Measurements from ENCODE around the gene ANKRD65.
"Not testable (repeated sequence)": the region's sequence is repeated elsewhere in the genome, so short reads cannot be mapped to it uniquely, and the experiment has no call there.

Gene ANKRD65

DNA sequence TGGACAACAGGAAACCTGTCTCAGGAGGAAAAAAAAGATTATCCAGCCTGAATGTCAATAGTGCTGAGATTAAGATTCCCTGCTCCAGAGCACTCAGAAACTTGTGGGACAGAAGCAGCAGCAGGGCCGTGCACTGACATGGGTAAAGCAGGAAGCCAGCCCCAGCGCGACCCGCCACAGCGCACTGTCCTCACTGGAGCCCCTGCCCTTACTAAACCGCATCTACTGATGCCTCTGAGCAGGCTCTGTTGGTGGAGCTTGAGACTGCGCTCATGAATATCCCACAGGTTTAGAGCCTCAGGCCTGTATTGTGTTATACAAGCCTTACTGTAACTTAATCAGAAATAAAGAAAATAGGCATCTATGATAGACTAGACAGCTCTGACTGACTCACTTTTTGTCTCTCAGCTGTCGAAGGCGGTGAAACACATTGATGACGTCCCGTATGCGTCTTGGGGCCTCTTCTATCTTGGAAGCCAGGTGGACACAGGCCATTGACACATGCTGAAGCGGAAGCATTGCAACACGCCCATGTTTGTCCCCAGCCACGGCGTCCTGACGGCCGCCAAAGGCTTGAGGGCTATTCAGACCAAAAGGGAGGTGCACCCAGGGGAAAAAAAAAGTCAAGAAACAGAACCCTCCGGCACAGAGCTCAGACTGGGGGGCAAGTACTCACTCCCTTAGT is 23.1 kb downstream of the ANKRD65 start:
- no peak for DNase-seq (ENCODE audit: low read depth in 2 of 2)

DNA sequence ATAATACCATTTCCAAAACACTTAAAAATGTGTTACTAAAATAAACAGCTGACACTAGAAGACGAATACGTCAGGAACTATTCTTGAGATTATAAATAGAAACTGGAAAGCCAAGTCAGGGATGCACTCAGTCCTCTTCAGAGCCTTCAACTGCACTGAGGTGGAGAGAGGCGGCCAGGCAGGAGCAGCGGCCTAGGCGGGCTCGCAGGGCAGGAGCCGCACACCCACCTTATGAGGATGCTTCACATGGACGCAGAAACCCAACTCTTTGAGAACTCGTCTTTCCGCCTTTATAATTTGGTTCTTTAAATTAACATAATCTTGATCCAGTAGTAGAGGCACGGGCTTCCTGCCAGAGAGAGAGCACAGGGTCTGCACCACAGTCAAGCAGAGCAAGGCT is 25.9 kb downstream of the ANKRD65 start:
- DNase-seq (ENCODE audit: low read depth in 2 of 2), result no peak

DNA sequence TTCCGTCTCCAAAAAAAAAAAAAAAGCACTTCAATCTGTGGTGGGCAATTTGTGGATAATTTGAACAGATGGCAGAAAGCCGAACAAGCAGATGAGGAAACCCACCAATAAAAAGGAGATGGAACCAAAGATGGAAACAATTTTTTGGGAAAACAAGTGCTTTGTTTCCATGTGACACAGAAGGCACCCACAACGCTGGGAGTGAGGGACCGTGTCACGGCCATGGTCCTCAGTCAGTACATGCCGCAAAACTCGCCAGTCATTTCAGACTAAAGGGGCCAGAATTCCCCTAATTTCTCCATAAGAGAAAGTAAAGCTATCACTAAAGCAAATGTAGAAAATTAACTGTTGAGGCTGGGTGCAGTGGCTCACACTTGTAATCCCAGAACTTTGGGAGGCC is 27.0 kb downstream of the ANKRD65 start:
- no peak for DNase-seq (ENCODE audit: low read depth in 2 of 2)

DNA sequence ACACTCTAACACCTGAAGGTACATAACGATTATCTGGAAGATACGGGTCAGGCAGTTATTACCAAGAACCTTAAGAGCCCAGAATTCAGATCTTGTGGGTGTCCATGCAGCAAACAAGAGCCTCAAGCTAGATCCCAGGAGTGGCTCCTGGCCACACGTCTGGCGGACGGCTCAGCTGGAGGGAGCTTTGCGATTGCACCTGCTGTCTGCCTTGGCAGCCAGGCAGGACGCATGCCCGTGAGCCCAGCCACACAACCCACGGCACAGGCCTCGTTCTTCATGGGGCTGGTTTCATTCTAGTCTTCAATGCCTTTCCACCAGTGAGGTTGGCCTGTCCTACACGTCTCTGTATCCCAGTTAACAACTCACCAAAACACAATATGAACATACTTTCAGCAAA is 27.6 kb downstream of the ANKRD65 start:
- no peak for DNase-seq (ENCODE audit: low read depth in 2 of 2)

DNA sequence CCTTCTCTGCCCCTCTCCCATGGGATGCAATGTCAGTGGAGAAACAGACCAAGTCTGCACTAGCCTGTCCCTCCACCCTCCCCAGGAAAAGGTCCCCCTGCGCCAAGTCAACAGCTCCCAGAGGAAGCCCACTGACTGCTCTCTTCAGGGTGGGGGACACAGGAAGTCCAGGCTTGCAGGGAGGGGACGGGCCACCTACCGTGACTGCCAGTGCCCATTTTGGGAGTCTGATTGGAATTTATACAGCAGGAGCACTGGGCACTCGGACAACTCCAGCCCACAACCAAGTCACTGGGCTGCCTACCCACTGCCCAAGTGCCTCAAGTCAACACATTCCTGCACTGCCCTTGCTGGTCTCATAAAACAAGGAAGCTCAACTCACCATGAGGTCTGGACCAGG is 28.1 kb downstream of the ANKRD65 start:
- DNase-seq (ENCODE audit: low read depth in 2 of 2), result no peak

DNA sequence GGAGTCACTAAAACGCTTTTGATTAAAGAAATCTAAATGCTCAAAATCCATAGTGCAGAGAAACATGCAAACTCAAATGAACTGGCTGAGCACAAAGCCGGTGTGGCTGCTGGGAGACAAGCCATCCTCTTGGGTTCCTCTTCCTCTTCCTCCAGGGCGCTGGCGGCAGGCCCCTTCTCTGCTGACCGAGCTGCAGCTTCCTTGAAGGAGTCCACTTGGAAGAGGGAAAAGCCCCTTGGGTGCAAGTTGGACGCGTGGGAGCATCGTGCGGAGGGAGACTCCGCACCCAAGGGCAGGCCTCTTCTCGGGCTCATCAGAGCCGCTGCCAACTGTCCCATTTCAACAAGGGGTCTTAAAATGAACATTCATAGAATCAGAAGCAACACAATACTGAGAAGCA is 29.9 kb downstream of the ANKRD65 start:
- no peak for DNase-seq (ENCODE audit: low read depth in 2 of 2)

DNA sequence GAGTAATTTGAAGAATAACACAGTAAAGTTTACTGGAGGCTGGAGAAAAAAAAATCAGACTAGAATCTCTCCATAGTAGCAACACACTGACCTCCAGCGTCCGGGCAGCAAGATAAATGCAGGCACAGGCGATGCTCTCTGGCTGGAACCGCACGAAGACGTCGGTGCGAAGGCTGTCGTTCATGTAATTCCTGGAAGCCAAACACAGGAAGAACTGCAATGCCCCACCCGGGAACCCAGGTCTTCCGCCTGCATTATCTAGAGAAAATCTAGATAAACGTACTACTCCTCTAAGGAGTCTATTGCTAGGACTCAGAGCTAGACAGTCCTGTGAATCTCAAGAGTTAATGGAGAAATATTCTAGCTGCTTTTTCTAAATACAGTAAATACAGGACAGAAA is 30.4 kb downstream of the ANKRD65 start:
- no peak for DNase-seq (ENCODE audit: low read depth in 2 of 2)

DNA sequence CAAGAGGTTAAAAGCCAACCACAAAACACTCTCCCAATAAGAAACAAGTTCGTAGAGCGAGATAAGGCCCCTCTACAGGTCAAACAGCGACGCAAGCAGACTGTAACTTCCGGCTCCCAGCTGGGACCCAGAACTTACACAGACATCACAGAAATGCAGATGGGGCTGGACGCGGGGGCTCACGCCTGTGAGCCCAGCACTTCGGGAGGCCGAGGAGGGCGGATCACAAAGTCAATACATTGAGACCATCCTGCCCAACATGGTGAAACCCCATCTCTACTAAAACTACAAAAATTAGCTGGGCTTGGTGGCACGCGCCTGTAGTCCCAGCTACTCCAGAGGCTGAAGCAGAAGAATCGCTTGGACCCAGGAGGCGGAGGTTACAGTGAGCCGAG is 33.0 kb downstream of the ANKRD65 start:
- DNase-seq (ENCODE audit: low read depth in 2 of 2), result no peak

DNA sequence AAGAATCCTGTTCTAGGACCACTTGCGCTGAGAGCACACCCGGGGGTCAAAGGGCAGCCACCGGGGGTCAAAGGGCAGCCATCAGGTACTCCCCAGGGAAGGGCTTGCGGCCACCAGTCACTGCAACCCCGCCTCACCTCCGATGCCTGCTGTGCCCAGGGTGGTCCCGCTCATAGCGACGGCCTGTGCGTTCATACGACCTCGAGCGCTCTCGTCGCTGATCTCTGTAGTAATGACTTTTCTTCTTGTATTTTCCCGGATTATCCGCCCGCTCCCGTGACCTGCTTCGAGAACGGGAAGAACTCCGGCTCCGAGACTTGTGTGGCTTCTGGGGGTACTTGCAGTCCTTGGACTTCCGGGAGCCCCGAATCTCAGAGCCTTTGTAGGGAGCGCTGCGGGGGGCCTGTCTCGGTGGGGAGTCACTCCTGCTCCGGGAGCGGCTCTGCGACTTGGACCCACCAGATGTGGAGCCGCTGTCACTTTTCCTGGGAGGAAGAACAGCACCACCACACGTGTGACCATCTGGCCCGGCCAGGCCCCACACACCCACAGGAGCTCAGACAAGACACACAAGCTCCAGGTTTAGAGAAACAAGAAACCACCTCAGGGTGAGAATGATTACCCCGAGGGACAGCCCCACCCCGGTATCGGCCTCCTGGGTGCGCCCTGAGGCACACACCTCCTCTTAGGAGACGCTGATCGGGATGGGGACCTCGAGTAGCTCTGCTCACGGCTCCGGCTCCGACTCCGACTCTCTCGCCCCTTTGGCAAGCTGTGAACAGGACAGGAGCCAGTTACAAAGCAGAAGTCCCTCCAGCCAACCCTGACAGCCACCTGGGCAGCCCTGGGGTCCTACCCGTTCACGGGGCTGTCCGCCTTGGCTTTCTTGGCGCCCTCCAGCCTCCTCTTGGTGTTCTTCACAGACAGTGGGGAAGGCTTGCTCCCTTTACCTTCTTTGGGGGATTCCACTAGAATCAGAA is 33.7 kb downstream of the ANKRD65 start:
- DNase-seq (ENCODE audit: low read depth in 2 of 2), result no peak

DNA sequence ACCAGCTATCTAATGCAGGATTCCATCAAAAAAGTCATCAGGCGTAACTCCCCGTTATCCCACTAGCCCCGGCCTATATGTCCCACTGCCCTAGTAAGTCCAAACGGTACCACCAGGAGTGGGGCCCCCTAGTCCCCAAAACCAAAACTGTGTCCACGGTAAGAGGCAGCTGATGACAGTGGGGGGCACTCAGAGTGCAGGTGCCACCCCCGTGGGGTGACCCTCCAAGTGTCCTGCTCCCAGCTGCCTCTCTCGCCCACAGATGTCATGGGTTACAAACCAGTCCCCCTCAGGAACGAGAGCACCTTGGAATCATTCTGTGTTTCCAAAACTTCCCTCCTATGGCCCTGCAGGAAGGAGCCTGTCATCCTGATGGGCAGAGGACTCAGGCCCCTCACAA is 35.1 kb downstream of the ANKRD65 start:
- no peak for DNase-seq (ENCODE audit: low read depth in 2 of 2)

DNA sequence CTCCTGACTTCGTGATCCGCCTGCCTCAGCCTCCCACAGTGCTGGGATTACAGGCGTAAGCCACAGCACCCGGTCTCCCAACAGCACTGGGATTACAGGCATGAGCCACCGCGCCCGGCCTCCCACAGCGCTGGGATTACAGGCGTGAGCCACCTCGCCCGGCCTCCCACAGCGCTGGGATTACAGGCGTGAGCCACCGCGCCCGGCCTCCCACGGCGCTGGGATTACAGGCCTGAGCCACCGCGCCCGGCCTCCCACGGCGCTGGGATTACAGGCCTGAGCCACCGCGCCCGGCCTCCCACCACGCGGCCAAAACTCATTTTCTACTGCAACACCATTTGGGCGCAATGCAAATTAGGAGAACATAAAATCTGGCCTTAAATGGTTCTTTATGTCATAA is 35.7 kb downstream of the ANKRD65 start:
- DNase-seq (ENCODE audit: low read depth in 2 of 2), result not testable (repeated sequence)

DNA sequence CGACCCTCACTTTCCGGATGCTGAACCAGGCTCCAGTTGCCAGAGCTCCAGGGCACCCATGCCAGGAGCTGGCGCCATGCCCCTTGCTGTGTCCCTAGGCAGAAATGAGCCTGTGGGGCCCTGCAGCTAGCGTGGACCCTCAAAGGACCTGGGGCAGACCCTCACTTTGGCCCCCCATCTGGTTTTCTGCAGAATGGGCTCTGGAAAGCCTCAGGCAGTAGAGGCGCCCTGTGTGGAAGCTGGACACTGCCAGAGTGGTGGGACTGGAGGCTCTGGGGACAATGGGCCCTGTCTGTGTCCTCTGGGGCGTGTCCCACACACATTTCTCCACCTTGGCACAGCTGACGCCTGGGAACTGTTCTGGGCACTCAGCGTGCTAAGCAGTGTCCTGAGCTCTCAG is 39.8 kb downstream of the ANKRD65 start:
- DNase-seq (ENCODE audit: low read depth in 2 of 2), result no peak

DNA sequence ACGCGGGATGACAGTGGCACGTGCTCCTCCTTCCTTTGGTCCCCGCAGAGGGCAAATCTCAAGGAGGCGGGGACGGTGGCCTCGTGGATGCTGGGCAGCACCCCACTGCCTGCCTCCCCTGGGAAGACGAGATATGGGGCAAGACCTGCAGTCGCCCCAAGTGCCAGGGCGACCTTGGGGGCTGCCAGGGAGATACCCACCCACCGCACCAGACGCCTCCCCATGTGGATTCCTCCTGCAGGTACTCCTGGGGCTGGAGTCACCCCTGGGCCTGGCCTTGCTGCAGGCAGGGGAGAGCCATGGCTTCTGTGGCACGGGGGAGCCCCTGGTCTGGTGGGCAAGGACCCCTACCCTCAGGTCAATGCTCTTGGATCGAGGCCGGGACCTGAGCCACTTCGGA is 40.2 kb downstream of the ANKRD65 start:
- DNase-seq (ENCODE audit: low read depth in 2 of 2), result no peak

DNA sequence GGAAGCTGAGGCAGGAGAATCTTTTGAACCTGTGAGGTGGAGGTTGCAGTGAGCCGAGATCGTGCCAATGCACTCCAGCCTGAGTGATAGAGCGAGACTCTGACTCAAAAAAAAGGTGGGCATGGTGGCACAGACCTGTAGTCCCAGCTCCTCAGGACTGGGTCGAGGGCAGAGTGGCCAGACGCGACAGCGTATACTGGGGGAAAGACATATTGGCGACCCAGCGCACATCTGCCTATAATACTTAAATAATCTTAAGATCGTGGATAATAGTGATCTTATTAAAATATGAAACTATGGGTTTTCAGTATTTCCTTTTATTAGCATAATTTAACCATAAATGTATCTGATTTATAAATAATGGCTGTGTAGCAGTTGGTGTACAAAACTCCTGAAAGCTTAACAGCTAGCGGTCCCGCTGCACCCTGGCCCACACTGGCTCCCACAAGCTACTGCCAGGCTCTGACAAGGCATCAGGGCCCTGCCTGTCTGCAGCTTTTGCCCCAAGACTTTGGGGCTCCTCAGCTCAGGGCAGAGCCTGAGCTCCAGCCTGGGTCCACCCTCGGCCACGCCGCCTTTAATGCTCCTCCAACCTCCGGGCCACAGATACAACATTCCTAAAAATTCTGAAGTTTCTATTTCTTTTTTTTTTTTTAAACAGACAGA is 43.4 kb downstream of the ANKRD65 start:
- DNase-seq (ENCODE audit: low read depth in 2 of 2), result no peak

DNA sequence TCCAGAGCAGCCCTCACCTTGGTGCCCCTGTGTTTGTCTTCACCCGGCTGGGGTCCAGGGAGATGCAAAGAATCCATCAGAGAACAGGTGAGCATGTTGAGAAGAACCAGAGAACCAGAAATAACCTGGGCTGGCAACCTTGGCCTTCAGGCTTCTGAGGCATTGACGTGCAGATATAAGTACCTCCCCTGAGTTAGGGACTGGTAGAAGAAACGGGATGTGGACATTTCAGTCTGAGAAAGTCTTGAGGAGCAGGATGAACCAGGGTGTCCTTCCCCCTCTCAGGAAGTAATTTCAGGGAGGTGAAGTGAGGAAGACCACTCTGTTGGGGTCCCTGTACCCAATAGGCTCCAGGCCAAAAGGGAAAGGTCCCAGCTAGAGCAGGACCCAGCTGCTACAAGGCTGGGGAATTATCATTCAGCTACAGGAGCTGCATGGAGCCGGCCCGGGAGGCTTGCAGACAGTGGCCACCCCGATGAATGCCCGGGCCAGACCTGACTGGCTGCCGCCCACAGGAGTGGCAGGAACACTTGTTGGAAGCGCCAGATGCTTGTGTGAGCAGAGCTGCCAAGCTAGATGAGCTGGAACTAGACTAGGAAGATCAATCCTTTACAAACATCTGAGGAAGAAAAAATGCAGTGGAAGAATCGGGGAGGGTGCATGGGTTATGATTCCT is 44.4 kb downstream of the ANKRD65 start:
- no peak for DNase-seq (ENCODE audit: low read depth in 2 of 2)

DNA sequence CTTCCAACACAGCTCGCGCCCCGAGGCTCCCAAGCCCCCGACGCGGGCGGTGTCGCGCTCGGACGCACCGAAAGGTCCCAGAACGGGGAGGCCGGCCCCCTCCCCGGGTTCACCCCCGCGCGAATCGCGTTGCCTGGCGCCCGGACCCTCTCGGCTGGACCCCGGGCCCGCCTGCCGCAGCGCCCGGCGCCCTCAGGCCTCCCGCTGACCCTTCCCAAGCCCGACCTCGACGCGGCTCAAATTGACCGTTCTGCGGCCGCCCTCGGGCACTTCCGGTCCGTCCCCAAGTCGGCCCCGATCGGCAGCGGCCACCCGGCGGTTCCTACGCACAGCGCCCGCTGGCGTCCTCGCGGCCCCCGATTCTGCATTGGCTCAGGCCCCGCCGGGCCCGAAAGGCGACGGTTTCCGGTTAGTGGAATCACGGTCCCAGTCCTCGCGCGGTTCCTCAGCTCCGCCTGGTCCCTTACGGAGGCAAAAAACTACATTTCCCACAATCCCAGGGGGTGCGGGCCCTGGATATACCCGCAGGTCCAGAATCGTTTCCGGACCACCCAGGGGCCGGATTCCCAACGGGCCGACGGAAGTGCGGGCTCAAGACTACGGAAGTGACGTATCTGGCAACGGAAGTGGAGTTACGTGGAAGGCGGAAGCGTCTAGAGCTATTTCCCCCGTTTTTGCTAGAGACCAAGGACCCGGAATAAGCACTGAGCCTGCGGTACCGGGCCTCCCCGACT is 46.0 kb downstream of the ANKRD65 start, which contains the start of gene AURKAIP1:
AURKAIP1 (minus strand) TSS at position 279 of the 734 bp plus-strand sequence. CDS start 451 bp downstream, outside the sequence.
- peak; percentile 88 to 92 for DNase-seq (ENCODE audit: low read depth in 2 of 2)

DNA sequence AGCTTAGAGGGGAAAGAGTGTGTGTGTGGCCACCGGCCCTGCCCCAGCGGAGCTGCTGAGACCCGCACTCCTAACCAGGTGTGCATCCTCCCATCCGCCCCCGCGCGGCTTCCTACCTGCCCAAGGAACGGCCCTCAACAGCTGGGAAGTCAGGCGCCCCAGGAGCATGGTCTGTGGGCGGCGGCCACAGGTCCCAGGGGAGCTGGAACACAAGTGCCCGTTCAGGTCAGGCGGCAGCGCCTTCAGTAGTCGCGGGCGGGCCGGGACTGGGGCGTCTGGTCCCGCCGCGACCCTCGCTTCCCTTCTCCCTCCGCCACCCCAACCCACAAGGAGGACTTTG is 46.5 kb downstream of the ANKRD65 start:
- no peak for DNase-seq (ENCODE audit: low read depth in 2 of 2)

DNA sequence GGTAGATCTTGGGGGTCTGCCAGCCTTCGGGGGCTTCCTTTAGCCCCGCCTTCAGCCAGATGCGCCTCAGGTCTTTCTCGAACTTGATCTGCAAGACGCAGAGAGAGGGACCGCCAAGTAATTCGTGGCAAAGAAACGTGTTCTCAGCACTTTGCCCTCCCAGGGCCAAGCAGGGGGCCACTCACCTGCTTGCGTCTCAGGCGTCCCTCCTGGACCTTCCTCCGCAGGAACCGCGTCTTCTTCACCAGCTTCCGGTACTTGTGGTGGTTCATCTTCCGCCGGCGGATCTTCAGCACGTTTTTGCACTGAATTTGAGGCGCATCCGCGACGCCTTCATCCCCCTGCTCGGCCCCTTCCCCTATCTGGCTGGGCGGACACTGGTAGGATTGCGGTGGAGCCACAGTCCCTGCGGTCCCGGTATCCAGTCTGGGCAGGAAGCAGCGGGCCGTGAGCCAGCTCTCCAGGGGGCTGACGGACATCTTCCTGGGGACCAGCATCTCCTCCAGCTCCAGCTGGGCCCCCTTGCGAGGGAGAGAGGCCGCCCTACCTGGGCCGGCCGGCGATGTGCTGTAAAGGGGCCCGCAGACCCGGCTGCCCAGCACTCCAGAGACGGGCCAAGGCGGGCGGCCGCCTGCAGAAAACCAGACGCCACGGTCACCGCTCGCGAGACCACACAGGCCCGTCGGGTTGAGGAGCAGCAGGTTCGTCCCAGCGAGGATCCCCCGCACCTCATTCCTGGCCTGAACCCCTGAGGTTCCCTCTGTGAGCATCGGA is 47.1 kb downstream of the ANKRD65 start:
- no peak for DNase-seq (ENCODE audit: low read depth in 2 of 2)

DNA sequence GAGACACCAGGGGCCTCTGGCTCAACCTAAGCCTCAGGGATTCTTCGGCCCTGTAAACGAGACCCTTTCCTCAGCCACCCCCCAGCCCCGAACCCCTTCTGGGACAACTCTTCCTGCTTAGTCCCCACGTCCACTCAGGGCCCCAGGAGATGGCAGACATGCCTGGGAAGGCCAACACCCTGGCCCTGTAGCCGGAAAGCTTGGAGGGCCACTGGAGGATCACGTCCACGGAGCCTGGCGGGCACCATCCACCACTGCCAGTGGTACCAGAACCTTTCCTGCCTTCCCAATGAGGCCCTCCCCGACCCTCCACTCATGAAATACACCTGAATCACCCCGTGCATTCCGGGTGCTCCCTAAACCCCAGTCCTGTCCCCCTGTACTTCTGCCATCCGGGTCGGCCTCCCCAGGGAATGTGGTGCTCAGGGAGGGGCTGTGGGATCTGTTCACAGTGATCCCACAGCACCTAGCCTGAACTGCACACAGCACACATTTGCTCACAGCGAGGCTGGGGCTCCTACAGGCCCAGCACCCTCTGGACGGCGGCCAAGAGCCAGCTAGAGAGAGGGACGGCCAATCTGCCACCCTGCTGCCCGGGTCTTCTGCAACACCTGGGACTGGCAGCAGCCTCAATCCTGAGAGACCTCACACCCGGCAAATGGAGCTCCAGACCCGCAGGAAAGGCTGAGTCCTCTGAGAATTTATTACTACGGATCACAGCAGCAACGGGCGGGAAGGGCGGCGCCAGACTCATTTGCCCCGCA is 47.8 kb downstream of the ANKRD65 start:
- no peak for DNase-seq (ENCODE audit: low read depth in 2 of 2)
